T-helper 1 cell (primary cell): ENCODE data around the gene TRAF3IP1.
"Not testable (repeated sequence)": the region's sequence is repeated elsewhere in the genome, so short reads cannot be mapped to it uniquely, and the experiment has no call there.

Experiments used
- DNase-seq, 5 donors: peaks; one replicate each; pipeline ENCODE4 v3.0.0-alpha.2; 2012 to 2020

Gene TRAF3IP1

DNA sequence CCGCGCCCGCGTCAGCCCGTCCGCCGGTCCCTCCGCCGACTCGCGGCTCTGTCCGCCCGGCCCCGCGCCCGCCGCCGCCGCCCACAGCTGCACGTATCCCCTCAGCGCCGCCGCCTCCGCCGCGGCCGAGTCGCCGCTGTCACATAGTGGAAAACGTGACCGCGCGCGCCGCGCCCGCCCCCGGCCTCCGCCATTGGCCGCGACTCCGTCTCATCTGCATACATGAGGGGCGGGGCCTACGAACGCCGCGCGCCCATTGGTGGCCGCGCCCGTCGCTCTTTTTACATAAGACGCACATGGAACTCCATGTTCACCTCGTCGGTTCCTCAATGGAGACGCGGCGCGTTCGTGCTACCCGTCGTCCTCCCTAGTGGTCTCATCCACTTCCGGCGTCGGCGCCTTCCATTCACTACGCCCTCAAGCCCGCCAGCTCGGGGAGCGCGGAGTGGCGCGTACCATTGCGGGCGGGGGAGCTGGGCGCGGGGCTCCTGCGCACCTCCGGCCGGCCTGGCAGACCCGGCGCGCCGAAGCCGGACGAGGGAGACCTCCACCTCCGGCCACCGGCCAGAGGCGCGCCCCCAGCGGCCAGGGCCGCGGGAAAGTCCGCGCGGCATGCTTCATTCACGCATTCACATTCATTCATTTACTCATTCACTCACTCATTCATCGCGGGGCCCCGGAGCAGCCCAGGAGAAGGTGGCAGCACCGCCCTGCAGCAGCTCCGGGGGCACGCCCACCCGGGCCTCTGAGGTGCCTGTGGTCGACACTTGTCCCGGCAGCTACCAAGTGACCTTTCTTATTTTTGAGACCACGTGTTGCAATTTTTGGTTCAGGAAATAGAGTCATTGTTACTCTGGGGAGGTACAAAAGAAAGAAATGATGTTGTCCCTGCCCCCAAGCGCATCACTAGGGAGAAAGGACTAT is 31.4 kb upstream of the TRAF3IP1 start:
- DNase-seq: peak; percentile 94 to 99 (median 95)

DNA sequence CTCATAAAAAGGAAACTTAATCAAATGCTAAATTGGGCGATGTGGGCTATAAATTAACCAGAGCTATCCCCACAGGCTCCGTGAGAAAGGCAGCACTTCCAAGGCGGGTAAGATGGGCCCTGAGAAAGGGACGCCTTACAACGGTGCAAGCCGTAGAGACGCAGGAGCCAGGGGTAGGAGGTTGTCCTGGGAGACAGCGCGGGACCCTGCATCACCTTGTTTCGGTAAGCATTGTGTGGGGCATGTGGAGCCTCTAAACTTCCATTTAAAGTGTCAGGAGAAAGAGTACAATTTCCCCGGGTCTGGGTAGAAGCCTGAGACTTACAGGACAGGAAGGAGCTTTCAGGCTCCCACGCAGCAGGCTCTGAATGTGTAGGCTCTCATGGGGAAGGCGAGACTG is 30.7 kb upstream of the TRAF3IP1 start:
- DNase-seq: no peak

DNA sequence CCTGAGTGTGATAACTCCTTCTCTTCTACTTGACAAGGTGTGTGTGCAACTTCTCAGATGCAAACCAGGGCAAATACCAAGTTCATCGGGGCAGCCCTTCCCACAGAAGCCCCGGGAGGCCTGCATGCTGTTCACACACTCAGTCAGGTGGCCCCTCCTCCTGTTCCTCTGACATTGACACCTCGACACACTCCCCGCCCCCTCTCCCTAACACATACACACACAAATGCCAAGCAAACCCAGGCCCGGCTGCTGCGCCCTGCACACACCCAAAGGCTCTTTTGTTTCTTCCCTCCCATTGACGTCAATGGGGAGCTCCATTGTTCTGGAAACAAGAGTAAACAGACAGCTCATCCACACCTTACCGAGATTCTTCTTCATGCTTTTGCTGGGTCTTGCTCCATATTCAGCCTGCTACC is 30.2 kb upstream of the TRAF3IP1 start:
- no peak for DNase-seq

DNA sequence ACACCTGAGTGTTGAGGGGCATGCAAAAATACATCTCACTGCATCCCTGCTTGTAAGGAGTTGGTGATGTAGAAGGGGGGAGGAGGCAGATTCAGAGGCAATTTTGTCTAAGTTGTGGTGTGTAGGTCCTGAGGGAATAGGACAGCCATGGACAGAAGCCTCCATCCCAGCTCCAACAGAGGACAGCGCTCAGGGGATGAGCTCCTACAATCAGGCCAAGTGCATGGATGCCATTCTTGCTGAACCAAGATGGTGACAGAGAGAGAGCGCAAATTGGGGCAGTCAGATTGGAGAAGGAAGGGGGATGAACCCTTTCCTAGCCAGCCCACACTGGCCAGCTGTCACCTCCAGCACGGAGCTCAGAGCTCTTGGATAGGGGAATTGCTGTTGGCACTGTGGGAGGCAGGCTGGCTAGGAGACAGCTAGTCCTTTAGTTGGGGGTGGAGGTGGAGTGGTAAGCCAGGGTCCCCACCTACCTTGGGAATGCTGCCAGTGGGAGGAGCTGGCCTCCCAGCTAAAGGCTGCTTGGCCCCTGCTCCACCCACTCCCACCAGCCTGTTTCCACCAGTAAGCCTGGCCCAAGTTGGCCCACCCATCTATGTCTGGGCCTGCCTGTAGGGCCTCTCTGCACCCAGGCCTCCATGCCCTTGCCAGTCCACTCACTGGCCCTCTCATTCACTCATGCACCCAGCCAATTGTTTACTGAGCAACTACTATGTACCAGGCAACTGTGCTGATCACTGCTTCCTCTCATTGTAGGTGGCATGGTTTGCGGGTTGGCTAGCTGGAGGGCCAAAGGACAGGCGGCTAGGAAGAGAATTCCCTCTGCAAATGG is 29.4 kb upstream of the TRAF3IP1 start:
- DNase-seq: no peak

DNA sequence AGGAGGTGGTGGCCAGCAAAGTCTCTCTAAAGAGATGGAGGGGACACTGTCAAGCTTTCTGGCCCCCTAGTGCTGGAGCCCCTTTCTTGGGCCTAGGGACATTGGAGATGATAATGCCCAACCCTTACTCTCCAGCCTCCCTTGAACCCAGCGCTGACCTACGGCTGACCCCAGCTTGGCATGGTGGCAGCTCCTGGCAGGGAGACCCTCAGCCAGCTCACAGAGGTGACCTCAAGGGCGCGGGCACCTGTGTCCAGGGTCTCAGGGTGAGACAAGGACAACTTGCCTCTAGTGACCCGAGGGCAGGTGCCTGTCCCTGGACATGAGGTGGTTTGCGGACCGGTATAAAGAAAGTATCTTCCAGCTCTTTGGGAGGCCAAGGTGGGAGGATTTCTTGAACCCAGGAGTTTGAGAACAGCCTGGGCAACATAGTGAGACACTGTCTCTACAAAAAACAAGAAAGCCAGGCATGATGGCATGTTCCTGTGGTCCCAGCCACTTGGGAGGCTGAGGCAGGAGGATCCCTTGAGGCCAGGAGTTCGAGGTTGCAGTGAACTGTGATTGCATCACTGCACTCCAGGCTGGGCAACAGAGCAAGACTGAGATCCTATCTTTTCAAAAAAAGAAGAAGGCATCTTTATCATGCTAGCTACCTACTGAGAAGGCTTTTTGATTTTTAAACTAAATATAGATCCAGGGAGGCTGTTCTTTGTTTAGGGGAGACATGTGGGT is 28.6 kb upstream of the TRAF3IP1 start:
- DNase-seq: no peak

DNA sequence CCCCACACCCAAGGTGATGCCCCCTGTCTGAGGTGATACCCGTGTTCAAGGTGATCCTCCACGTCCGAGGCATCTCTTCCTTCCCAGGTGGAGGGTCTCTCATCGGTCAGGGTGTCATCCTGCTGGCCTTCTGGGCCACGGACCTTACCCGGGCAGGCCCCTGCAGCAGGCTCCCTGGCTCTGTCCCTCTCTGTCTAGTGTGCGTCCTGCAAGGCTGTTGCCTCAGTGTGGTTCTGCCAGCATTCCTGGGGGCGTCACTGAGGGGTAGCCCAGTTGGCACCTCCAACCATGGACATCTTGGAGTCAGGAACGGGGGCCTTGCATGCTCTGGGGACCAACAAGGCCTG is 26.3 kb upstream of the TRAF3IP1 start:
- DNase-seq: no peak

DNA sequence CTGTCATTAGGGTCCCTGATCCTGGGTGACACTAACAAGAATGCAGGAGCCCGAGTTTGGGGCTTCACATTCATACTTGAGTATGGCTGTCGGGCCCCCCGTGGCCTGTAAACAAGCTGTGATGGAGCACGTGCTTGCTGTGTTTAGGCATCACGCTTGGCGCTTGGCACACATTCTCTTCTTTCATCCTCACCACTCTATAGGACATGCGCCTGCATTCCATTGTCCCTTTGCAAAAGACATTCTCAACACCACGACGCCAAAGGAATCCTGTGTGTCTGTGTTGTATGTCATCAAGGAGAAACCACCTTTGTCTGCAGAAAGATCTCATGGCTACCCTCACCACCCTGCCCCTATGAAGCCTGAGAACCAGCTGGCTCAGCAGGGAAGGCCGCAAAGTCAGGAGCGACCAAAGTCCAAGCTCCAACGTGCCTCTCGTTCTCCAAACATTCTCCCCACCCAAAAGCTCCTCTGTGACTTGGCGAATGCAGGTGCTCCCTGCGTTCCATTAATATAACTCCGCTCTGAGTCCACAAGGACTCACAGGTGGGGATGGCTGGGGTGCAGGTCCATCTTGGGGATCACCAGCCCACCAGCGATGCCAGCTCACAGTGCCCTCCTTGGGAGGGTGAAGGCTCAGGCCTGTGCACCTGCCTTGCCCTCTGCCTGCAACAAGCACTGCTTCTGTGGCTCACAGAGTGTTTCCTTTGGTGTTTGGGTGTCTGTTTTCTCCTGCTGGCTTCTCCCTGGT is 25.8 kb upstream of the TRAF3IP1 start:
- DNase-seq: no peak

DNA sequence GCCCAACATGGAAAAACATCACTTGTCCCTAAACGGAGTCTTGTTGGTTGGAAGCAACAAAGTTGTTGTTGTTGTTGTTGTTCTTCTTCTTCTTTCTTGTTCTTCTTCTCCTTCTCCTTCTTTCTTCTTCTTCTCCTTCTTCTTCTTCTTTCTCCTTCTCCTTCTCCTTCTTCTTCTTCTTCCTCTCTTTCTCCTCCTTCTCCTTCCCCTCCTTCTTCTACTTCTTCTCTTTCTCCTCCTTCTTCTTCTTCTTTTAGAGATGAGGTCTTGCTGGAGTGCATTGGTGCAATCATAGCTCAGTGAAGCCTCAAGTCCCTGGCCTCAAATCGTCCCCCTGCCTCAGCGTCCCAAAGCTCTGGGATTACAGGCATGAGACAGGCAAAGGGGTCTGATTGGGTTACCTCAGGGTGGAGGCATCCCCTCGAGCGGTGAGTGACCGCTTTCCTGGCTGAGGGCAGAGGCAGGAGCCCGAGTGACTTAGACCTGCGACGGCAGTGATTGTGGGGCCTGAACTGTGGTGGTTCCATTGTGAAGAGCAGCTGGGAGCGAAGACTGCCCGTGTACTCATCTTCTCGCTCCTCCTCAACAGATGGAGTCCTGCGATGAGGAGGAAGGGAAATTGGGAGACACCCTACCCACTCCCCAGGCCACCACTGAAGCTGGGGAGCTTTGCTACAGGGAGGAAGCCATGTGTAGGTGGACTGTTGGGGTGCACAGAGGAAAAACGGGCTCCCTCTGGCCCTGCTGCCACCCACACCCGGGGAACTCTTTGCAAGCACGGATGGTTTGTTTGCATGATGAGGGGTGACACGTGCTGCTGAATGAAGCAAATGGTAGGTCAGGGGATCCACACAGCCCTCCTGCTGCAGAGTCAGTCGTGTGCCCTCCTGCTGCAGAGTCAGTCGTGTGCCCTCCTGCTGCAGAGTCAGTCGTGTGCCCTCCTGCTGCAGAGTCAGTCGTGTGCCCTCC is 24.9 kb upstream of the TRAF3IP1 start:
- DNase-seq: no peak

DNA sequence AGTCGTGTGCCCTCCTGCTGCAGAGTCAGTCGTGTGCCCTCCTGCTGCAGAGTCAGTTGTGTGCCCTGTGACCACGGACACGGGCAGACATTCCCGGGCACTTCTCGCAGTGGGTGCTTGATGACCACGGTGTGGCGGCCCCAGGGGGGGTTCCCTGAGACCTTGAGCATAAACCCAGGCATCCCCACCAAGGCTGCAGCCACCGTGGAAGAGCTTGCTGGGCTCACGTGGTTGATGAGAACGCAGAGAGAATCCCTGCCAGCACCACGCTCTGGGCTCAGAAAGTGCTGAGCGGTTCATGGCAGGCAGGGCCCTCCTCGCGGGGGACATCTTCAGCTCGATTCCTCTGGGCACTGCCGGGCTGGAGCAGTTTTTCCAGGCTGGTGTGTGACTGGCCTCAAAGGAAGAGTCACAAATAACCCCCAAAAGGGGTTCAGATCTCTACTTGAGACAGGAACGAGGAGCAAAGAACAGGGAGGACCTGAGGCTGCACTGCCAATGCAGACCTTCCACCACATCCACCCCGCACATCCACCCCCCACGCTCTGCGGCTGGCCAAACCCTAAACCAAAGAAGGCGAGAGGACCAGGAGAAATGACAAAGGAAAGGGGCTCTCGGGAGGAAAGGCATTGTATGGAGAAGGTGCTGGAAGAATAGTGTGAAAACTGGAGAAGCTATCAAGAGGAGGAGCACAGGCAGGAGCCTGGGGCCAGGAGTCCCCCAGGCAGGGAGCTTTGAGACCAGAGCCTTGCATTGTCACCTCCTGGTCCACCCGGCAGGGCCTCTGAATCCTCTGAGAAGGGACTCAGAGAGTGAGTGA is 23.5 kb upstream of the TRAF3IP1 start:
- DNase-seq: no peak

DNA sequence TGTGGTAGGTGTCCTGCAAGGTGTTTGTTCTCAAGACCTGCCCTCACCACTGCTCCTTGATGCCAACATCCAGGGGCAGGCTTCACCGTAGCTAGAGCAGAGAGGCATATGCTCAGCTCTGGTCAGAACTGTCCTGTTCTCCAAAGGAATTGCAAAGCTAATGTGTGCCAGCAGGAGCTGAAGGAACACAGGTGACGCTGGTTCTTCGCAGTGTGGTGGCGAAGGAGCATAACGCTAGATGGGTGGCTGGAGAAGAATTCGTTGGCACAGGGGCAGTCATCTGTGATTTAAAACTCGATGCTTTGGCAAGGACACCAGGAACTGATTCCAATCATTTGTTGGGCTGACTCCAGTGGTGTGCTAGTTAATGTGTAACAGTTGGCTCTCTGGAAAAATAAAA is 20.5 kb upstream of the TRAF3IP1 start:
- DNase-seq: no peak

DNA sequence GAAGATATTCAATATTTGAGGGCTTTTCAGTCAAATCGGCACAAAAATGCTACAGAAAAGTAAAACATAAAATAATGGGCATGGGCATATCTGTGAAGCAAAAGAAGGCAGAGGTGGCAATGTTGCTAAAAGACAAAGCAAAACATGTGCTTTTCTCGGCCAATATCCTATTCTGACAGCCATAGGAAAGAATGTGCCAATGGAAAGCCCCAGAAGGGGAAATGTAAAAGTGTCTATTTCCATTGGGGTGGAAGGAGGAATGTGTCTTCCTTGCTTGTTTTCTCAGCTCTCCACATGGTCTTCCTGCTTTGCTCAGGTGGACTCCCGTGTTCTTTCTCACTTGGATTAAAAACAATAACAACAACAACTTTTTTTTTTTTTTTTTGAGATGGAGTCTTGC is 18.2 kb upstream of the TRAF3IP1 start:
- no peak for DNase-seq

DNA sequence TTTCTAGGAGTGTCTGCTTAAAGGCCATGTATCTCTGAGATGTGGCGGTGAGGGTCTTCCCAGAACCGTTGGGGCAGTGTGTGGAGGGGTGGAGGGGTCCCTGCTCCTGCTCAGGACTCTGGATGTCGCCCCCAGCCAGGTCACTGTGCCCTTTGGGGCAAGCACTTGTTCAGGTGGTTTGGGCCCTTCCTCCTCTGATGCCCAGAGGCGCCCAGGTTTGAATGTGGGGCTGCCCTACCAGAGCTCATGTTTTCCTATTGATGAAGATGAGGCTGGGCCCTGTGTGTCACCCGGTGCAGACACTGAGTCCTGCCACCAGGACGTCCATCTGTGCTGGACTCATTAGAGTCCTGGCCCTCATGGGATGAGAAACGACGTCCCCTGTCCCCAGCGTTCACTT is 17.6 kb upstream of the TRAF3IP1 start:
- DNase-seq: no peak

DNA sequence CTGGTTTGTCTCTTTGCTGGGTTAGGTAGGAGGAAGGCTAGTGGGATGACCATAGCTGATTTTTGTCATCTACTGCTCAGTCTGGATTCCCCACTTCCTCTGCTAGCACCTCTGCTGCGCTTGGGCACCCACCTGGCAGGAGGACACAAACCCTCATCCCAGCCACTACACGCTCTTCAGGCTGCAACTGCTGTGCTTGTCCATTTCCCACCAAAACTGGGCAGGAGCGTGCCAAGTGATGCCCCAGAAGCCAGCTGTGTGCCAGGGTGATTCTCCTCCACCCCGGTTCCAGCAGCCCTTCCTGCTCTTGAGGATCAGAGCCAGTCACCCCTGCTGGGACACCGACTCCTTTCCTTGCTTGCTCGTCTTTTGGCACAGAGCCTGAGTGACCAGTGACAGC is 16.2 kb upstream of the TRAF3IP1 start:
- no peak for DNase-seq

DNA sequence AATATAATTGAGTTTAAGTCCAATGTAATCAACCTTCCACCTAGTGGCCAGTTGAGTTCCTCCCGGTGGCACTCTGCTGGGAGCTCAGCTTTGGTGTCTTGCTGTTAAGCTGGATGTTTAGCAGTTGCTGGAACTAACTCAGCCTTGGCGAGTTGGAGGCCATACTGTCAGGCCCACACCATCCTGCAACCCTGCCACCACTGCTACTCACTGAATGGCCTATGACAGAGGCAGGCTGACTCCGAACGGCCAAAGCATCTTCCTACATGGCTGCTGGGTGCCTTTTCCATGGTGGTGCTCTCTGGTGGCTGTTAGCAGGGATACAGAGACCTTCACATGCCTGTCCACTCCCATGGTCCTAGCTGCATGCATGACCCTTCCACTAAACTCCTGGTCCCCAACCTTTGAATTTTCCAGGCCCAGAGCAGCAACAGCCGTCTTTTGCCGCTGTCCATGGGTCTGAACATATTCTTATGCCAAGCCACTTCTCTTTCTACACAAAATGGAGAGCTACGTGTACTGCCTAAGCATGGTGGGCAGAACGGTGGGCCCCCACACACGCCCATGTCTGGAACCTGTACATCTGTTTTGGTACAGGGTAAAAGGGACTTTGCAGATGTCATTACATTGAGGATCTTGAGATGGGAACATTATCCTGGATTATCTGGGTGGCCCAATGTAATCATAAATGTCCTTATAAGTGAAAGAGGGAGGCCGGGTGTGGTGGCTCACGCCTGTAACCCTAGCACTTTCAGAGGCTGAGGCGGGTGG is 15.0 kb upstream of the TRAF3IP1 start:
- DNase-seq: no peak

DNA sequence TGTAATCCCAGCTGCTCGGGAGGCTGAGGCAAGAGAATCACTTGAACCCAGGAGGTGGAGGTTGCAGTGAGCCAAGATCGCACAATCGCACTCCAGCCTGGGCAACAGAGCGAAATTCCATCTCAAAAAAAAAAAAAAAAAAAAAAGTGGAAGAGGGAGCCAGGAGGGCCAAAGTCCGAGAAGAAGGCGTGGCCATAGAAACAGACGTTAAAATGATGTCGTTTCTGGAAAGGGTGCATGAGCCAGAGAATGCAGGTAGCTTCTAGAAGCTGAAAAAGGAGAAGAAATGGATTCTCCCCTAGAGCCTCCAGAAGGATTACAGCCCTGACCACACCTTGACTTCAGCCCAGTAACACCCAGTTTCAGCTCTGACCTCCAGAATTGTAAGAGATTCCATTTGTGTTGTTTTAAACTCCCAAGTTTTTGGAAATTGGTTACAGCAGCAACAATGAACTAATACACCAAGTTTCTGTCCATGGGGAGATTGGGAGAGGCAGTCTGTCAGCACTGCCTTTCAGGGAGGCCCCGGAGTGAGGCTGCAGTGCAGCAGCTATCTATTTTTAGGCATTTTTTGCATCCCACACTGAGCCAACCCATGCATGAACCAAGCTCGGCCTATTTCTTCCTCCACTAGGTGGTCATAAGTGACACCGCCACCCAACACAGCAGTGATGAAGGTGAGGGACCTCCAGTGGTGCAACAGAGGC is 14.2 kb upstream of the TRAF3IP1 start:
- no peak for DNase-seq

DNA sequence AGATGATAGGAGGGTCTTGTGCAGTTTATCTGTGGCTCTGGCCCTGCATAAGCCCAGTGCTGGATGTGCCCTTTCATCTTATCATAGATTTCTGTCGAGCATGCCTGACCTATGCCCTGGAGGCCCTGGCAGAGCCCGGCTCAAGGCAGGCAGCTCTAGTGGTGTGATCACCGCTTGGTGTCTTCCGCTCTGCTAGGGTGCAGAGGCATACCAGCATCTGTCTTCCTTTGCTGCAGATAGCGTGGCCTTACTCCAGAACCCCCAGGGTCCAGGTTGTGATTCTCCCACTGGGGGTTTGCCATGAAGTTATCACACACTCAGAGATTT is 13.7 kb upstream of the TRAF3IP1 start:
- no peak for DNase-seq

DNA sequence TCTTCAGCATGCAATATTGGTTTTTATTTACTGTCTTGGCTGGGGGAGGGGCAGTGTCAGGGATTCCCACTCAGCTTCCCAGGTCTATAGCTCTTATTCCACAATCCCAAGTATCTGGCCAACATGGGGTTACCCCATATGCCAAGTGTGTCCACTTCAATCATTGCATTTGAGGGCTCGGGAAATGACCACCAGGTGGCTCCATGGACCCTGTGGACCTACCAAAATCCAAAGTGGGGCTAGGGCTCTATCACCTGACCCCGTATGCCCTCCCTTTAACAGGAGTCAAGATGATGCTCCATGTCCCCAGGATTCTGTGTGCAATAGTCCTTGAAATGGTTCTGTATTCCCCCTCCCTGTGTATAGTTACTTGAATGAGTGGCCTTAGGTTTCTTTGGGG is 12.1 kb upstream of the TRAF3IP1 start:
- no peak for DNase-seq

DNA sequence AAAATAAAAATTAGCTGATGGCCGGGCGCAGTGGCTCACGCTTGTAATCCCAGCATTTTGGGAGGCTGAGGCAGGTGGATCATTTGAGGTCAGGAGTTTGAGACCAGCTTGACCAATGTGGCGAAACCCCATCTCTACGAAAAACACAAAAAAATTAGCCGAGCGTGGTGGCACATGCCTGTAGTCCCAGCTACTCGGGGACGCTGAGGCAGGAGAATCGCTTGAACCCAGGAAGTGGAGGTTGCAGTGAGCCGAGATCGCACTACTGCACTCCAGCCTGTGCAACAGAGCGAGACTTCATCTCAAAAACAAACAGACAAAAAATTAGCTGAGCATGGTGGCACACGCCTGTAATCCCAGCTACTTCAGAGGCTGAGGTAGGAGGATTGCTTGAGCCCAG is 9.6 kb upstream of the TRAF3IP1 start:
- not testable (repeated sequence) for DNase-seq
